Body of pancreas (tissue), 4 donors: ENCODE measurements around the gene TNNT2. TPM values are rescaled to one million over a fixed set of nuclear protein-coding genes. Genes with fewer than 3 reads are reported as not detected.

Experiments used
- ATAC-seq: fragments of 150-250 bp; one replicate; pipeline ENCODE4 v1.9.1; 2016
- DNase-seq, 4 donors: peaks; one replicate each; pipeline ENCODE4 v3.0.0-alpha.2; 2019
- H3K27ac ChIP-seq, 4 donors: fragments of 200-600 bp; sonication (generic); 1 replicate in 3 of 4; 2 replicates in 1 of 4; pipeline versions ENCODE4 v1.5.1 to v1.6.1; 2016 to 2019; ENCODE audit warnings: mild to moderate bottlenecking in 1 of 4, mixed read lengths in 1 of 4, moderate library complexity in 1 of 4
- H3K27me3 ChIP-seq, 2 donors: fragments of 200-600 bp; sonication (generic); one replicate each; pipeline ENCODE4 v1.6.0; 2016; ENCODE audit warnings: mild to moderate bottlenecking in 1 of 2
- H3K36me3 ChIP-seq, 2 donors: fragments of 200-600 bp; sonication (generic); replicated peaks in 1 of 2; 2 replicates each; pipeline ENCODE4 v1.5.1; 2016; ENCODE audit warnings: low read depth in 2 of 2; ENCODE audit not compliant: insufficient read depth in 1 of 2
- H3K4me1 ChIP-seq: fragments of 200-600 bp; sonication (generic); one replicate; pipeline ENCODE4 v1.6.0; 2016
- H3K4me3 ChIP-seq, 2 donors: fragments of 200-600 bp; sonication (generic); 1 replicate in 1 of 2; 2 replicates in 1 of 2; pipeline ENCODE4 v1.5.1; 2016 to 2019
- H3K9me3 ChIP-seq, 3 donors: fragments of 200-600 bp; sonication (generic); 1 replicate in 2 of 3; 2 replicates in 1 of 3; pipeline ENCODE4 v1.5.1; 2016
- POLR2A ChIP-seq, 3 donors: fragments of 450-650 bp; IDR thresholded peaks; one replicate each; pipeline ENCODE4 v1.6.1; 2016; ENCODE audit warnings: antibody characterized with exemption in 3 of 3, mild to moderate bottlenecking in 2 of 3
- WGBS, 2 donors: methylation state at CpG; one replicate each; pipeline ENCODE4 v1.1.5; 2017; 5-methylcytosine and 5-hydroxymethylcytosine counted together
- intact Hi-C: fragments of 100-400 bp; cut with DNase I; formaldehyde crosslinking; loops from one replicate; pipeline ENCODE4 v1.15.1; 2023
- total RNA-seq, 2 donors: library from RNA; depleted of rRNA; stranded (reverse); fragments of >200 nt; gene quantifications; one replicate each; pipeline ENCODE4 v1.1.0, GENCODE V29; 2016
- TF ChIP-seq, protein P1 (sequence below), 7 experiments: fragments of 450-650 bp in 4 of 7; fragments of 200-600 bp in 3 of 7; sonication (generic) in 3 of 7; IDR thresholded peaks; one replicate each; pipeline ENCODE4 v1.5.1; 2016 to 2019; ENCODE audit warnings: antibody characterized with exemption in 7 of 7

Gene TNNT2
- total RNA-seq, 2 donors from 2014 or later = 1.8 TPM; not detected in 1

DNA sequence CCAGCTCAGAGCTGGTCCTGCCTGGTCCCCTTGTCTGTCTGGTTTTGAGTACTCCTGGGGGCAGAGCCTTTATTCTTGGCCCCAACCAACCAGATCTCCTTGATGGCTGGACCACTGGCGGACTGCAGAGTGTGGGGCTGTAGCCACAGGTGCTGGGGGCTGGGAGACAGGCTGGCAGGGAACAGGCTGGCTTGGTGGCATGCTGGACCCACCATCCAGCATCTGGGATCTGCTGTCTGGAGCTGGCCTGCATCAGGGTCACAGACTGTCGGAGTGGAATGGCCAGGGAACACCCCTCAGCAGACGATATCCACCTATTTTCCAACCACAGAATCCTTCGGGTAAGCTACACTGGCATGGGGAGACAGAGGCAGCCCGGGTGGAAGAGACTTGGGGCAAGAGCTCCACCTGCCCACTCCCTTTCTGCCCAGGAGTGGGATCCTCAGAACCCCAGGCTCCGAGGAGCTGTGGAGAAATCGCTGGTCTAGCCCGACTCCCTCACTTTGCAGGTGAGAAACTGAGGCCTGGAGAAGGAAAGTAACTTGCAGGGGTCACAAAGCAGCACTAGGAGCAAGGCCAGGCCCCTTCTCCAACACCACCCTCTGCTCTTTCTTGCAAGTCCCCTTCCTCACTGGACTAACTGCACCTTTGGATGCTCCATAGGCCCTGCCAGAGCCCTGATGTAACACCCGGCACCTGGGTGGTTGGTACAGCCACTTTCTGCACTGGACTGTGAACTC is 40.6 kb downstream of the TNNT2 start:
- no peak for TF ChIP-seq POLR2A (IDR thresholded peaks at IDR 0.05)
- TF ChIP-seq, protein P1, sequence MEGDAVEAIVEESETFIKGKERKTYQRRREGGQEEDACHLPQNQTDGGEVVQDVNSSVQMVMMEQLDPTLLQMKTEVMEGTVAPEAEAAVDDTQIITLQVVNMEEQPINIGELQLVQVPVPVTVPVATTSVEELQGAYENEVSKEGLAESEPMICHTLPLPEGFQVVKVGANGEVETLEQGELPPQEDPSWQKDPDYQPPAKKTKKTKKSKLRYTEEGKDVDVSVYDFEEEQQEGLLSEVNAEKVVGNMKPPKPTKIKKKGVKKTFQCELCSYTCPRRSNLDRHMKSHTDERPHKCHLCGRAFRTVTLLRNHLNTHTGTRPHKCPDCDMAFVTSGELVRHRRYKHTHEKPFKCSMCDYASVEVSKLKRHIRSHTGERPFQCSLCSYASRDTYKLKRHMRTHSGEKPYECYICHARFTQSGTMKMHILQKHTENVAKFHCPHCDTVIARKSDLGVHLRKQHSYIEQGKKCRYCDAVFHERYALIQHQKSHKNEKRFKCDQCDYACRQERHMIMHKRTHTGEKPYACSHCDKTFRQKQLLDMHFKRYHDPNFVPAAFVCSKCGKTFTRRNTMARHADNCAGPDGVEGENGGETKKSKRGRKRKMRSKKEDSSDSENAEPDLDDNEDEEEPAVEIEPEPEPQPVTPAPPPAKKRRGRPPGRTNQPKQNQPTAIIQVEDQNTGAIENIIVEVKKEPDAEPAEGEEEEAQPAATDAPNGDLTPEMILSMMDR (IDR thresholded peaks at IDR 0.05) = no peak
- Histone ChIP-seq H3K9me3 (no peaks in the 10 kb centered on the region), H3K4me1 (no peaks in the 10 kb centered on the region), H3K27me3 (no peaks in the 10 kb centered on the region), H3K27ac (no peak overlapping the region), H3K4me3 (no peak overlapping the region), H3K36me3 (no peaks in the 10 kb centered on the region)
- DNase-seq (no peak), ATAC-seq (no peak)
- intact Hi-C loops = no loop called here
- 89 to 90% methylated on average over 9 of the region's 9 CpGs for WGBS, 2 donors

DNA sequence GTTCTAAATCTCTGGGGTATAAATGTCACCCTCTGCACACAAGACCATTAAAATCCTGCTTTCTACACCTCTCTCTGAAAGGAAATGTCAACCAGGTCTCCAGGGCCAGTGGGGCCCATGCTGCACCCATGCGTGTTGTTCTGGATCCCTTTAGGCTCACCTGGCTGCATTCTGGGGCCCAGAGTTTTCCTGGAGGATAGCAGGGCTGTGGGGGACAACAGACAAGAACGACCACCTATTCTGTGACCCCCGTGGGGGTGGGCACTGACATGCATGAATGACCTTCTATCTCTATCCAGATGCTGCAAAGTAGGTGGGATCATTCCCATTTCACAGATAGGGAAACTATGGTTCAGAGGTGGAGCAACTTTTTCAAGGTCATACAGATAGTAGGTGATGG is 41.6 kb downstream of the TNNT2 start:
- intact Hi-C loops = no loop called here
- H3K27me3 ChIP-seq = no peaks in the 10 kb centered on the region

DNA sequence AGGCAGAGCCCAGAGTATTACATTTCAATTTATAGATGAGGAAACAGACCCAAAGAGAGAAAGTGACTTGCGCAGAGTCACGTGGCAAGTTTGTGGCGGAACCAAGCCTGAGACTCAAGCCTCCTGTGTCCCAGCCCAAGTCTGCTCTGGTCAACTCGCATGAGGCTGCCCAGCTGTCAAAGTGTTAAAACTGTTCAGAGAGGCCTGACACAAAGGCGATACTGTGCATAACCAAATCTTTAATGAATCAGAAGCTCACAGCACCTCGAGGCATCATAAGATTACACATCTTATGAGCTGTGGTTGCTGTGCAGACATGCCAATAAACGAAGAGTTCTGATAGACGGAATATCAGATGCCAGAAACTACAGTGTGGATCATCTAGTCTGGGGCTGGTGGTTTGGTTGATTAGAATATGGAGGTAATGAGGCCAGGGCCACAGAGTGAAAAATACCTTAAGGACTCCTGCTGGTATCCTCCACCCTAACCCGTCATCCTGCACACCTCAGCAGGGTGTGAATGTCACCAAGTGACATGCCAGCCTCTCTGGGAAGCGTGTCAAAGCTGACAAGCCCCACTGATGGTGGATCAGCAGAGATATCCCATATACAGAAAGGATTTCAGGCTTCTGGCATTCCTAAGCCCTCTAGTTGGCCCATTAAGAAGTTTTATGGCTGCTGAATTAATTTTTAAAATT is 42.2 kb downstream of the TNNT2 start:
- intact Hi-C loops = no loop called here
- Histone ChIP-seq H3K27me3 (no peaks in the 10 kb centered on the region), H3K4me1 (no peaks in the 10 kb centered on the region), H3K36me3 (no peaks in the 10 kb centered on the region), H3K27ac (no peak overlapping the region), H3K4me3 (no peak overlapping the region), H3K9me3 (no peaks in the 10 kb centered on the region)
- DNase-seq (no peak), ATAC-seq (no peak)
- WGBS, 2 donors = 76 to 77% methylated on average over 10 of the region's 10 CpGs
- no peak for TF ChIP-seq POLR2A (IDR thresholded peaks at IDR 0.05)
- TF ChIP-seq, protein P1 (IDR thresholded peaks at IDR 0.05) = no peak

More for the DNA sequence above, 41.6 kb downstream of the TNNT2 start:
- Histone ChIP-seq H3K9me3 (no peaks in the 10 kb centered on the region), H3K4me3 (no peak overlapping the region), H3K36me3 (no peaks in the 10 kb centered on the region), H3K4me1 (no peaks in the 10 kb centered on the region), H3K27ac (no peak overlapping the region)
- no peak for DNase-seq
- ATAC-seq = no peak
- WGBS, 2 donors = 48 to 60% methylated on average over 1 to 3 of the region's 3 CpGs
- TF ChIP-seq, protein P1 (IDR thresholded peaks at IDR 0.05) = no peak
- no peak for TF ChIP-seq POLR2A (IDR thresholded peaks at IDR 0.05)

DNA sequence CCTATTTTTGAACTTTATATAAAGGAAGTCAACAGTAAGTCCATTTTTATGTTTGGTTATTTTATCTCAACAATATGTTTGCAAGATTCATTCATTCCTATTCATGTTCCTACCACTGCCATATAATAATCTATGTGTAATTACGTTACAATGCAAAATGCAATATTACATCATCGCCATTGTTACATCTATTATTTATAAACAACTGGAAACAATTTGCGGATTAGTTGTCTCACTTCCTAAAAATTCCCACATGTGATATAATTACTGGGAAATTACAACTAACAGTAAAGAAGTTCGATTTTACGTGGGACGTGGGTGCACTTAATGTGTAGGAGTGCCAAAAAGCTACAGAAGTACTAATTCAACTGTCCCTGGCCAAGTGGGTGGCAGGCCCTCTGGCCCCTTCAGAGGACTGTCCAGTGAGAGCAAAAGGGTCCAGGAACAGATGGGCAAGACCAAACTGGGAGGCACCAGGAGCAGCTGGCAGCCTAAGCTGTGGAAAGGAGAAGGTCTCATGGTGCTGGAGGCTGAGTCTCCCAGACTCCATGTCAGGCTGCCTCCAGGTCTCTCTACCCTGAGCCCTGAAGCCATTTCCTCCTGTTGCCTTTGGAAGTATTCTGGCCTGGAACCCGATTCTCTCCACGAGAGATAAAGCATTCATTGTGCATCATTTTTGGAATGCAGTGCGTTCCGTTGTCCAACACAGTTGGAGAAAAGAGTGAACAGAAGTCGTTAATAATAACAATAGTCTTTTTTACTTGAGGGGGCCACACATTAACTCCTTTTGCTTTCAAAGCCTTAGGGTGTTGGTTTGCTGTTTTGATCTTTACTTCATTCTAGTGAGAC is 42.9 kb downstream of the TNNT2 start:
- Histone ChIP-seq H3K27ac (no peak overlapping the region), H3K36me3 (no peaks in the 10 kb centered on the region), H3K27me3 (no peaks in the 10 kb centered on the region), H3K9me3 (no peaks in the 10 kb centered on the region), H3K4me1 (no peaks in the 10 kb centered on the region), H3K4me3 (no peak overlapping the region)
- TF ChIP-seq, protein P1 (IDR thresholded peaks at IDR 0.05) = no peak
- no peak for TF ChIP-seq POLR2A (IDR thresholded peaks at IDR 0.05)
- ATAC-seq (no peak), DNase-seq (no peak)
- 68 to 75% methylated on average over 11 of the region's 11 CpGs for WGBS, 2 donors
- intact Hi-C loops = no loop called here
